ENCODE data around the gene NT5DC2. TPM values are rescaled to one million over a fixed set of nuclear protein-coding genes. Genes with fewer than 3 reads are reported as not detected.

Gene NT5DC2
- total RNA-seq, 1 experiment from 2014 or later, result 215 TPM

GRCh38 chr3:52536112-52536368 lies 2.4 kb upstream of the NT5DC2 start:
- Histone ChIP-seq H3K9me3 (ENCODE audit: insufficient read depth, low read depth) (no peaks in the 10 kb centered on the region), H3K79me2 (ENCODE audit: low read depth) (peaks cover 43% of the 10 kb centered on the region), H3F3A (ENCODE audit: insufficient read depth, low read depth) (peaks cover 21% of the 10 kb centered on the region; the same call in 1 of the 2 replicates), H3K27ac (no peak overlapping the region), H3K27me3 (ENCODE audit: insufficient read depth, low read depth) (no peaks in the 10 kb centered on the region), H3K4me2 (peak overlapping the region; percentile 71), H4K20me1 (ENCODE audit: insufficient read depth) (peaks cover 5% of the 10 kb centered on the region; the same call in 1 of the 2 replicates), H3K9me2 (ENCODE audit: insufficient read depth) (no peaks in the 10 kb centered on the region), H3K4me3 (peak overlapping the region; percentile 46; the same call in 1 of the 2 replicates), H3K4me1 (replicated peaks; ENCODE audit: insufficient read depth) (peaks cover 28% of the 10 kb centered on the region), H3K36me3 (ENCODE audit: low read depth) (no peaks in the 10 kb centered on the region), H2AFZ (no peak overlapping the region)
- CTCF ChIA-PET, result no interaction called here
- intact Hi-C loops (cut with micrococcal nuclease; ENCODE audit: unreplicated experiment), result no loop called here
- DNase-seq, result no peak
- POLR2A ChIA-PET (ENCODE audit: unreplicated experiment), result interaction anchor here (0.5 to 1.0 kb wide), 15 partner anchors 10 to 319 kb away, joined by 3 to 30 read pairs (median 7); partner anchors contain the start of gene TNNC1
- no peak for TF ChIP-seq CTCF (conservative IDR thresholded peaks at IDR 0.05)
- no peak for TF ChIP-seq EZH2 (IDR thresholded peaks at IDR 0.05; ENCODE audit: low read depth)
- BruUV-seq (replicated peaks), result no TSS peak

GRCh38 chr3:52535411-52536111 lies 1.9 kb upstream of the NT5DC2 start:
- Histone ChIP-seq H3K9me2 (ENCODE audit: insufficient read depth) (no peaks in the 10 kb centered on the region), H3K27me3 (ENCODE audit: insufficient read depth, low read depth) (no peaks in the 10 kb centered on the region), H3K79me2 (ENCODE audit: low read depth) (peaks cover 43% of the 10 kb centered on the region), H3K4me2 (peak overlapping the region; percentile 71), H3K4me1 (replicated peaks; ENCODE audit: insufficient read depth) (peaks cover 28% of the 10 kb centered on the region), H2AFZ (no peak overlapping the region), H3K36me3 (ENCODE audit: low read depth) (no peaks in the 10 kb centered on the region), H3K4me3 (peak overlapping the region; percentile 46; the same call in 1 of the 2 replicates), H4K20me1 (ENCODE audit: insufficient read depth) (peaks cover 5% of the 10 kb centered on the region; the same call in 1 of the 2 replicates), H3K27ac (no peak overlapping the region), H3K9me3 (ENCODE audit: insufficient read depth, low read depth) (no peaks in the 10 kb centered on the region), H3F3A (ENCODE audit: insufficient read depth, low read depth) (peaks cover 18% of the 10 kb centered on the region; the same call in 1 of the 2 replicates)
- intact Hi-C loops (cut with micrococcal nuclease; ENCODE audit: unreplicated experiment), result no loop called here
- no peak for DNase-seq
- POLR2A ChIA-PET (ENCODE audit: unreplicated experiment), result interaction anchor here (0.5 to 1.0 kb wide), 13 partner anchors 9 to 319 kb away, joined by 3 to 30 read pairs (median 8); partner anchors contain the start of gene TNNC1
- CTCF ChIA-PET, result no interaction called here
- no TSS peak for BruUV-seq (replicated peaks)
- TF ChIP-seq EZH2 (IDR thresholded peaks at IDR 0.05; ENCODE audit: low read depth) (no peak), CTCF (conservative IDR thresholded peaks at IDR 0.05) (no peak)

- Histone ChIP-seq H3K79me2 (ENCODE audit: low read depth) (peaks cover 39% of the 10 kb centered on the region), H3K9me3 (ENCODE audit: insufficient read depth, low read depth) (no peaks in the 10 kb centered on the region), H3K27ac (no peak overlapping the region), H3K27me3 (ENCODE audit: insufficient read depth, low read depth) (no peaks in the 10 kb centered on the region), H3K4me3 (no peak overlapping the region), H3K36me3 (ENCODE audit: low read depth) (no peaks in the 10 kb centered on the region), H3K9me2 (ENCODE audit: insufficient read depth) (no peaks in the 10 kb centered on the region), H3K4me2 (no peak overlapping the region), H3K4me1 (replicated peaks; ENCODE audit: insufficient read depth) (peaks cover 28% of the 10 kb centered on the region), H4K20me1 (ENCODE audit: insufficient read depth) (peaks cover 5% of the 10 kb centered on the region; the same call in 1 of the 2 replicates), H2AFZ (no peak overlapping the region), H3F3A (ENCODE audit: insufficient read depth, low read depth) (peaks cover 18% of the 10 kb centered on the region; the same call in 1 of the 2 replicates)
- no TSS peak for BruUV-seq (replicated peaks)
- CTCF ChIA-PET, result no interaction called here
- no peak for DNase-seq
- POLR2A ChIA-PET (ENCODE audit: unreplicated experiment), result no interaction called here
- intact Hi-C loops (cut with micrococcal nuclease; ENCODE audit: unreplicated experiment), result no loop called here
- TF ChIP-seq EZH2 (IDR thresholded peaks at IDR 0.05; ENCODE audit: low read depth) (no peak), CTCF (conservative IDR thresholded peaks at IDR 0.05) (no peak)
These were observed 875 bp upstream of the NT5DC2 start for GRCh38 chr3:52534281-52535183.

Data from PC-9 (cell line).